ENCODE measurements around the gene CDKAL1.

DNA sequence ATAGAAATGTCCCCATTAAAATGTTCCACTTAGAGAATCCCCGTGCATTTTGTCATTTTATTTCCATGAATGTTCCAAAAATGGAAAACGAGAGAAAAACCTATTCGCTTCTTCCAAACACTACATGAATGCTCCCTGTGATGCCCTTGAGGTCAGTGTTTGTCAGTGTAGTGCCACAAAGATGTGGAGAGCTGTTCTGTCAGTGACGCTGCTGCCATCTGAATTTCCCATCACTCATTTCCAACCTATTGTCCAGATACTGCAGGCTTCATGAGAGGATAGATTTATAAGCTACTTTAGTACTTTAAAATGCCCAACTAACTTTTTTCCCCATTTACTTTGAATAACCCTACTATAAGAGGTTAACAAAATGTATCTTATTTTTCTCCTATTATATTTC lies 335.8 kb downstream of the CDKAL1 start:
- TF ChIP-seq, protein P1, sequence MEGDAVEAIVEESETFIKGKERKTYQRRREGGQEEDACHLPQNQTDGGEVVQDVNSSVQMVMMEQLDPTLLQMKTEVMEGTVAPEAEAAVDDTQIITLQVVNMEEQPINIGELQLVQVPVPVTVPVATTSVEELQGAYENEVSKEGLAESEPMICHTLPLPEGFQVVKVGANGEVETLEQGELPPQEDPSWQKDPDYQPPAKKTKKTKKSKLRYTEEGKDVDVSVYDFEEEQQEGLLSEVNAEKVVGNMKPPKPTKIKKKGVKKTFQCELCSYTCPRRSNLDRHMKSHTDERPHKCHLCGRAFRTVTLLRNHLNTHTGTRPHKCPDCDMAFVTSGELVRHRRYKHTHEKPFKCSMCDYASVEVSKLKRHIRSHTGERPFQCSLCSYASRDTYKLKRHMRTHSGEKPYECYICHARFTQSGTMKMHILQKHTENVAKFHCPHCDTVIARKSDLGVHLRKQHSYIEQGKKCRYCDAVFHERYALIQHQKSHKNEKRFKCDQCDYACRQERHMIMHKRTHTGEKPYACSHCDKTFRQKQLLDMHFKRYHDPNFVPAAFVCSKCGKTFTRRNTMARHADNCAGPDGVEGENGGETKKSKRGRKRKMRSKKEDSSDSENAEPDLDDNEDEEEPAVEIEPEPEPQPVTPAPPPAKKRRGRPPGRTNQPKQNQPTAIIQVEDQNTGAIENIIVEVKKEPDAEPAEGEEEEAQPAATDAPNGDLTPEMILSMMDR (IDR thresholded peaks at IDR 0.05; ENCODE audit: control extremely low read depth in 1 of 3, insufficient read depth in 1 of 3, low read depth in 1 of 3, low read length in 3 of 3), result no peak
- TF ChIP-seq KDM5A (IDR thresholded peaks at IDR 0.05; ENCODE audit: low read length), result no peak
- TF ChIP-seq RFX5 (IDR thresholded peaks at IDR 0.05; ENCODE audit: borderline replicate concordance, low read depth, low read length), result no peak
- no peak for TF ChIP-seq EZH2 (IDR thresholded peaks at IDR 0.05; ENCODE audit: low read depth, low read length, severe bottlenecking)
- no peak for TF ChIP-seq HDAC2 (IDR thresholded peaks at IDR 0.05; ENCODE audit: borderline replicate concordance in 1 of 2, low read depth in 2 of 2, low read length in 2 of 2)
- no peak for TF ChIP-seq CREB1 (IDR thresholded peaks at IDR 0.05)
- no peak for TF ChIP-seq SIRT6 (IDR thresholded peaks at IDR 0.05; ENCODE audit: low read length)
- TF ChIP-seq TCF12 (IDR thresholded peaks at IDR 0.05; ENCODE audit: low read depth, low read length), result no peak
- TF ChIP-seq SIX5 (IDR thresholded peaks at IDR 0.05; ENCODE audit: low read depth, low read length), result no peak

Measured in H1 (cell line).